ENCODE results near the gene ANKRD28. TPM values are rescaled to one million over a fixed set of nuclear protein-coding genes. Genes with fewer than 3 reads are reported as not detected.

Gene ANKRD28
- total RNA-seq, 2 experiments from 2014 or later: 42.0 to 44.1 TPM

GRCh38 chr3:15690748-15691147 lies 107.0 kb downstream of the ANKRD28 start:
- CTCF ChIA-PET: no interaction called here

GRCh38 chr3:15690230-15690629 lies 107.5 kb downstream of the ANKRD28 start:
- CTCF ChIA-PET: no interaction called here
- POLR2A ChIA-PET: no interaction called here

More at GRCh38 chr3:15690748-15691147, 107.0 kb downstream of the ANKRD28 start:
- POLR2A ChIA-PET: no interaction called here

GRCh38 chr3:15685927-15686326 lies 111.9 kb downstream of the ANKRD28 start:
- POLR2A ChIA-PET: no interaction called here
- CTCF ChIA-PET: no interaction called here

GRCh38 chr3:15683253-15683652 lies 114.5 kb downstream of the ANKRD28 start:
- ChIA-PET POLR2A (no interaction called here), CTCF (no interaction called here)

- ChIA-PET CTCF (no interaction called here), POLR2A (no interaction called here)
Measured at GRCh38 chr3:15682561-15683185, 115.1 kb downstream of the ANKRD28 start.

GRCh38 chr3:15681668-15682067 lies 116.1 kb downstream of the ANKRD28 start:
- CTCF ChIA-PET: no interaction called here
- POLR2A ChIA-PET: no interaction called here

GRCh38 chr3:15679306-15679705 lies 118.5 kb downstream of the ANKRD28 start:
- ChIA-PET POLR2A (no interaction called here), CTCF (no interaction called here)

GRCh38 chr3:15676259-15676658 lies 121.5 kb downstream of the ANKRD28 start:
- ChIA-PET POLR2A (no interaction called here), CTCF (interaction anchor here (1.6 kb wide), 1 partner anchor 12 kb away, joined by 3 read pairs; no protein-coding TSS in a partner anchor)

GRCh38 chr3:15673536-15673935 lies 124.2 kb downstream of the ANKRD28 start:
- POLR2A ChIA-PET: interaction anchor here (0.6 kb wide), 2 partner anchors 76 to 80 kb away, joined by 3 to 6 read pairs; no protein-coding TSS in a partner anchor
- CTCF ChIA-PET: no interaction called here

GRCh38 chr3:15667484-15667883 lies 130.3 kb downstream of the ANKRD28 start:
- CTCF ChIA-PET: no interaction called here
- POLR2A ChIA-PET: no interaction called here

- ChIA-PET CTCF (no interaction called here), POLR2A (no interaction called here)
Measured at GRCh38 chr3:15666277-15666676, 131.5 kb downstream of the ANKRD28 start.

- CTCF ChIA-PET: no interaction called here
Measured at GRCh38 chr3:15665510-15666150, 132.1 kb downstream of the ANKRD28 start.

GRCh38 chr3:15664144-15664543 lies 133.6 kb downstream of the ANKRD28 start:
- POLR2A ChIA-PET: interaction anchor here (0.7 kb wide), 1 partner anchor 31 kb away, joined by 3 read pairs; no protein-coding TSS in a partner anchor
- CTCF ChIA-PET: interaction anchor here (0.8 kb wide), 1 partner anchor 12 kb away, joined by 3 read pairs; no protein-coding TSS in a partner anchor

More at GRCh38 chr3:15665510-15666150, 132.1 kb downstream of the ANKRD28 start:
- POLR2A ChIA-PET: no interaction called here

GRCh38 chr3:15660055-15660935 lies 137.5 kb downstream of the ANKRD28 start:
- CTCF ChIA-PET: no interaction called here
- POLR2A ChIA-PET: no interaction called here

GRCh38 chr3:15659254-15659975 lies 138.4 kb downstream of the ANKRD28 start:
- CTCF ChIA-PET: no interaction called here

GRCh38 chr3:15657016-15657415 lies 140.8 kb downstream of the ANKRD28 start:
- ChIA-PET CTCF (no interaction called here), POLR2A (no interaction called here)

More at GRCh38 chr3:15659254-15659975, 138.4 kb downstream of the ANKRD28 start:
- POLR2A ChIA-PET: no interaction called here

GRCh38 chr3:15656342-15656741 lies 141.4 kb downstream of the ANKRD28 start:
- CTCF ChIA-PET: no interaction called here
- POLR2A ChIA-PET: no interaction called here

- CTCF ChIA-PET: interaction anchor here (0.6 kb wide), 1 partner anchor 344 kb away, joined by 3 read pairs; no protein-coding TSS in a partner anchor
- POLR2A ChIA-PET: no interaction called here
Measured at GRCh38 chr3:15654891-15655290, 142.9 kb downstream of the ANKRD28 start.

- CTCF ChIA-PET: interaction anchor here (0.6 kb wide), 1 partner anchor 345 kb away, joined by 3 read pairs; no protein-coding TSS in a partner anchor
- POLR2A ChIA-PET: no interaction called here
Measured at GRCh38 chr3:15654127-15654526, 143.7 kb downstream of the ANKRD28 start.

- POLR2A ChIA-PET: no interaction called here
Measured at GRCh38 chr3:15653321-15653720, 144.5 kb downstream of the ANKRD28 start.

More at GRCh38 chr3:15653321-15653720, 144.5 kb downstream of the ANKRD28 start:
- CTCF ChIA-PET: no interaction called here
